Loucy (cell line): ENCODE results near the gene GMEB2.

Experiments used
- EZH2phosphoT487 ChIP-seq: fragments of 200-600 bp; IDR thresholded peaks from 2 replicates; pipeline ENCODE4 v1.6.1; 2018; ENCODE audit warnings: antibody characterized with exemption, mild to moderate bottlenecking, moderate library complexity, borderline replicate concordance
- TF ChIP-seq, protein P1 (sequence below): fragments of 200-600 bp; sonication (generic); conservative IDR thresholded peaks from 2 replicates; pipeline ENCODE4 v1.5.1; 2014; ENCODE audit warnings: mild to moderate bottlenecking, antibody characterized with exemption, low read length

- TF ChIP-seq, protein P1, sequence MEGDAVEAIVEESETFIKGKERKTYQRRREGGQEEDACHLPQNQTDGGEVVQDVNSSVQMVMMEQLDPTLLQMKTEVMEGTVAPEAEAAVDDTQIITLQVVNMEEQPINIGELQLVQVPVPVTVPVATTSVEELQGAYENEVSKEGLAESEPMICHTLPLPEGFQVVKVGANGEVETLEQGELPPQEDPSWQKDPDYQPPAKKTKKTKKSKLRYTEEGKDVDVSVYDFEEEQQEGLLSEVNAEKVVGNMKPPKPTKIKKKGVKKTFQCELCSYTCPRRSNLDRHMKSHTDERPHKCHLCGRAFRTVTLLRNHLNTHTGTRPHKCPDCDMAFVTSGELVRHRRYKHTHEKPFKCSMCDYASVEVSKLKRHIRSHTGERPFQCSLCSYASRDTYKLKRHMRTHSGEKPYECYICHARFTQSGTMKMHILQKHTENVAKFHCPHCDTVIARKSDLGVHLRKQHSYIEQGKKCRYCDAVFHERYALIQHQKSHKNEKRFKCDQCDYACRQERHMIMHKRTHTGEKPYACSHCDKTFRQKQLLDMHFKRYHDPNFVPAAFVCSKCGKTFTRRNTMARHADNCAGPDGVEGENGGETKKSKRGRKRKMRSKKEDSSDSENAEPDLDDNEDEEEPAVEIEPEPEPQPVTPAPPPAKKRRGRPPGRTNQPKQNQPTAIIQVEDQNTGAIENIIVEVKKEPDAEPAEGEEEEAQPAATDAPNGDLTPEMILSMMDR, result no peak
- no peak for TF ChIP-seq EZH2phosphoT487
These were observed 39.6 kb downstream of the GMEB2 start for GRCh38 chr20:63587256-63587655.
